NCI-H1694 (cell line): ENCODE data around the gene WNT10A.
"Not testable (repeated sequence)": the region's sequence is repeated elsewhere in the genome, so short reads cannot be mapped to it uniquely, and the experiment has no call there.

ENCODE experiments used
- DNase-seq: peaks from one replicate; lab custom pipeline; 2025; lab: John Stamatoyannopoulos, UW

WNT10A gene

GRCh38 chr2:218880102-218880858 lies at the start of gene WNT10A:
WNT10A (plus strand) TSS chr2:218880852; CDS start chr2:218880996, 144 bp downstream.
- no peak for DNase-seq

- DNase-seq, result no peak
Observed at GRCh38 chr2:218831378-218831990, 49.2 kb upstream of the WNT10A start, which contains the start of gene PRKAG3. PRKAG3 (minus strand) TSS chr2:218831803.

DNA sequence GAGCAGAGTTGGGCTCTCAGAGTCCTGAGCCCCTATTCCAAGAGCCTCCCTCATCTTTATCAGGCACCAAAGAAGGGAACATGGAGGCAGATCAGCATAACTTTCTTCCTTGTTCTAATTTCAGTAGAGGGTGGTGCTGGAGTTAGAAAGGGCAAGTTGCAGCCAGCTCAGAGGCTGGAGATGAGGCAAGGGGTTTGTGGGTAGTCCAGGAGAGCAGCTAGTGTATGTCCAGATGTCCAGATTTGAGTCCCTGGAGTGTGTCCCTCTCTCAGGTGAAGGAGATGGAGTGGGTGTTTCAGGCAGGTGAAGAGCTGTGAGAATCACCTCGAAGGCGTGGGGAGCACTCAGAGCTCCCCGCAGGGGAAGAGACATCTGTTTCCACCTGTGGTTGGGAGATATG lies 48.6 kb upstream of the WNT10A start:
- no peak for DNase-seq

- DNase-seq, result no peak
Observed at GRCh38 chr2:218832520-218832919, 48.1 kb upstream of the WNT10A start.

- no peak for DNase-seq
Observed at GRCh38 chr2:218833023-218833609, 47.5 kb upstream of the WNT10A start.

DNA sequence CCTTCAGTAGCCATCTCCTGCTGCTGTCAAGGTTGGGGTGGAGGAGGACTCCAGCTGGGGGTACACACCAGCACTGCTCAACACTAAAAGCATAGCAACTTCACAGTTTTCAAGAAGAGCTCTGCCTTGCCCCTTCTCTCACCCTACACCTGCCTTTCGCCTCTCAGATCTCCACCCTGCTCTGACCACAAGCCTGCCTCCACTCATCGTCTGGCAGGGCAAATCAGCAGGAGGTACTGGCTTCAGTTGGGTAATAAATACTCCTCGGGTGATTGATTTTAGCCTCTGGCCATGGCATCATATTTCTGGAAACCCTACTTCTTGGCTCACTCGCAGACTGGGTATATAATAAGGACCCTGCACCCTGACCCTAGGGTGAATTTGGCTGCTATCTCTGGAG lies 46.0 kb upstream of the WNT10A start:
- DNase-seq, result no peak

GRCh38 chr2:218837495-218837894 lies 43.2 kb upstream of the WNT10A start:
- no peak for DNase-seq

GRCh38 chr2:218839430-218839829 lies 41.2 kb upstream of the WNT10A start:
- no peak for DNase-seq

GRCh38 chr2:218839888-218840287 lies 40.8 kb upstream of the WNT10A start:
- DNase-seq, result no peak

DNA sequence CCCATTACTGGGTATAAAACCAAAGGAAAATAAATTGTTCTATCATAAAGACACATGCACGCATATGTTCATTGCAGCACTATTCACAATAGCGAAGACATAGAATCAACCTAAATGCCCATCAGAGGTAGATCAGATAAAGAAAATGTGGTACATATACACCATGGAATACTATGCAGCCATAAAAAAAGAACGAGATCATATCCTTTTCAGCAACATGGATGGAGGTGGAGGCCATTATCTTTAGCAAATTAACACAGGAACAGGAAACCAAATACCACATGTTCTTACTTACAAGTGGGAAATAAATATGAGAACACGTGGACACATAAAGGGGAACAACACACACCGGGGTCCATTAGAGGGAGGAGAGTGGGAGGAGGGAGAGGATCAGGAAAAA lies 36.3 kb upstream of the WNT10A start:
- DNase-seq, result not testable (repeated sequence)

GRCh38 chr2:218846963-218847362 lies 33.7 kb upstream of the WNT10A start:
- DNase-seq, result not testable (repeated sequence)

GRCh38 chr2:218849721-218850120 lies 30.9 kb upstream of the WNT10A start:
- no peak for DNase-seq

DNA sequence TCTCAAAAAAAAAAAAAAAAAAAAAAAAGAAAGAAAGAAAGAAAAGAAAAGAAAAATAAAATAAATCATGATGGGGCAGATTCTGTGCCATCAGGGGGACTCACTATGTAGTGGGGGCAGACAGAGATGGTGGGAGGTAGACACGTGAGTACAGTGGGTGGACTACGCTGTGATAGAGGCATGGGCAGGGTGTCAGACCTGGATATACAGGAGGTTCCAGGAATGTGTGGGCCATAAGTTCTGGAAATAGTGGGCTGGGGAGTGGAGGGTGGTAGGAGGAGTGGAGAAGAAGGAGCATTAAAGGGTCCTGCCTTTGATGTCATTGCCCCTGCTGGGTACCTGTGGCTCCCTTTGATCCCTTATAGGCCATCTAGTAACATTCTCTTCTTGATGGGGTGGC lies 29.9 kb upstream of the WNT10A start:
- DNase-seq, result no peak

GRCh38 chr2:218851286-218851685 lies 29.4 kb upstream of the WNT10A start:
- no peak for DNase-seq

DNA sequence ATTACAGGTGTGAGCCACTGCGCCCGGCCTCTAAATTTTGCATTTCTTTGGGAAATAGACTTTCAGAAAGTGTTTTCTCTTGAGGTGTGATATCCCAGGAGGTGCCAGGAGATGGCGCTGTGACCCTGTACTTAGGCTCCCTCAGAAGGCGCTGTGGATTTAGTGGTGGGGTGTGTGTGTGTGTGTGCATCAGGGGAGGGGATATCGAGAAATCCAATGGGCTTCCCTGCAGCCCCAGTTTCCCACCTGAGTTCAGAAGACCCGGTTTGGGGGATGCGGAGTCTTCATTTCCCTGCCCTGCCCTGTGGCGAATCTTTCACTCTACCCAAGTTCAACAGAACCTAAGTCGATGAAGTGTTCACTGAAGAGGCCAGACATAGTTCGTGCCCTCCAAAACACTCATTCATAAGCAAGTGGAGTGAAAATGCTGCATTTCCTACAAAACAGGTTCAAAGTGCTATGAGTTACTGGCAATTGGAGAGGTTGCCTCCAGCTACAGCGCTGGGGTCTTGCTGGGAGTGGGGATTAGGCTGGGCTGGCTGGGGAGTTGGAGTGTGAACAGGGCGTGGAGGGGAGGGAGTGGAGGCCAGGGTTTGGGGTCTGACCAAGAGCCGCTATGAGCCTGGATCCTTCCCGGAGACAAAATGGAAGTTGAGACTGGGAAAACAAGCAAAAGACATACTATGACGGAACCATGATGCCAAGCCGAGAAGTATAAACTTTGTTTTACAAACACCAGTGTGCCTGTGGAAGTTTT lies 27.6 kb upstream of the WNT10A start:
- DNase-seq, result peak; percentile 74

DNA sequence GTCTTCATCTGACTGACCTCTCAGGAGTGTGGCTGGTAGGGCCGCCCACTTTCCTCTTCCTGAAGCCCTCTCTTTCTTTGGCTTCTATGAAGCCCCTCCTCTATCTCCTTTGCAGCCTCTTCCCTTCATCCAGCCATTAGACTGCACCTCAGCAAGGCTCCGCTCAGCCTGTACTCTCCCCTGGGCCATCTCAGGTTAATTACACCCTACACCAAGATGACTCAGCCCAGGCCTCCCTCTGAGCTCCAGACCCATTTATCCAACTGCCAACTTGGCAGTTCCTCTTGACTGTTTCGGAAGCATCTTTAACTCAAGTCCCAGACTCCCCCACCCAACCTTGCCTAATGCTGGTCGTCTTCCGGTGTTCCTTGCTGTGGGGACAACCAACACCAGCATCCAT lies 26.9 kb upstream of the WNT10A start:
- no peak for DNase-seq

DNA sequence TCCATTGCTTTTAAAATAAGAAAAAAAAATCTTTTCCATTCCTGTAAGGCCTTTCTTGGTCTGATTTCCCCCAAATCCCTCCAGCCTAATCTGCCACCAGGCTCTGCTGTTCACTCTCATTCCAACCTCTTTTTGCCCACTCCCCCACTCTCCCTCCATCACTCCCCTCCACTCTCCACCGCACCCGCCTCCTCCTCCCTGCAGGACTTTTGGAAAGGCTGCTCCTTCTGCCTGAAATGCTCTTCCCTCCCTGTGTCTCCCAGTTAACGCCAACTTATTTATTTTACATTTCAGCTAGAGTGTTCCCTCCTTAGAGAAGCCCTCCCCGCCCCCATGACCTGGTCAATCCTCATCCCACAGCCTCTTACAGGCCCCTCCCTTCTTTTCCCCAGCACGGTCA lies 25.8 kb upstream of the WNT10A start:
- no peak for DNase-seq

GRCh38 chr2:218855305-218856166 lies 25.1 kb upstream of the WNT10A start:
- DNase-seq, result no peak

DNA sequence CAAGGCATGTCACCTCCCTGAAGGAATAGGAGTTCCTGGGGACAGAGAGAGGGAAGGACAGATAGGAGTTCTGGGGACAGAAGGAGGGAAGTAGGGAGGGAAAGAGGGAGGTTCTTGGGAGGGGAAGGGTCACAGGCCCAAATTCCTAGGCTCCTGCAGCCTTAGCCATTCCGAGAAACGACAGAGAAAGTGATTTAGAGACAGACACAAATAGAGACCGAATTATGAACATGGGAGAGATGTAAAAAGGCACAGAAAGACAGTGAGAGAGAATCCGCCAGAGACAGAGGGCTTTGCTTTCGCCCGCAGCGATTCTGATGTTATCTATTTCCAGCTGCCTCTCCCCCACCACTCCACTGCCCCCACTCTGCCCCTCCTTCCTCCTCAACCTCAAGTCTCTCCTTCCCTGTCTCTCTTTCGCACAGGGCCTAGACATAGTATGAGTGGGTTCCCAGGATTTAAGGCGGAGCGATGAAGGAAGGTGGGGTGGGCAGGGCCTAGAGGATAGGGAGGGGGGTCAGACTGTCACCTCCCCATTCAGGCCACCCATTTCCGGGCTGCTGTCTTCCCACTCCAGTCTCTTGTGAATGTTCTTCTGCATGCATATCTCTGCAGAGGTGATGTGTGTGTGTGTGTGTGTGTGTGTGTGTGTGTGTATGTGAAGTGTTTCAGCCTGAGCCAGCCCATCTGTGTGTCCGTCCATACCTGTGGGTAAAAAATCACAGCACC lies 24.3 kb upstream of the WNT10A start:
- no peak for DNase-seq

GRCh38 chr2:218856896-218857243 lies 23.8 kb upstream of the WNT10A start:
- DNase-seq, result no peak
